ENCODE results near the gene RNF213.

DNA sequence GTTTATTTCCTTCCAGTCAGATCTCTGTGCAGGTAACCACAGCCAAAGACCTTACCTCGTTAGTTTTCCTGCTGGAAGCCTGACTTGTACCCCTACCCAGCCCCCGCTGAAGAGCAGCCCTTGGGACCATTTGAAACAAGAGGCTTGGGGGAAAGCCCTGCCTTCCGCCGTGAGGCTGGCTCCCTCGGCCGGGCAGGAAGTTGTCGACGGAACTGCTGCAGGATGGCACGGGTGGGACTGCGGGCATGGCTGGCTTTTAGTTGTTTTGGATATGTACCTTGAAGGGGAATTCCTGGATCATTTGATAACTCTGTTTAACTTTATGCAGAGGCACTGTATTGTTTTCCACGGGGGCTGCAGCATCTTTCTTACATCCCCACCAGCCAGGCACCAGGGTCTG, 105.3 kb downstream of the RNF213 start:
- TF ChIP-seq, protein P1, sequence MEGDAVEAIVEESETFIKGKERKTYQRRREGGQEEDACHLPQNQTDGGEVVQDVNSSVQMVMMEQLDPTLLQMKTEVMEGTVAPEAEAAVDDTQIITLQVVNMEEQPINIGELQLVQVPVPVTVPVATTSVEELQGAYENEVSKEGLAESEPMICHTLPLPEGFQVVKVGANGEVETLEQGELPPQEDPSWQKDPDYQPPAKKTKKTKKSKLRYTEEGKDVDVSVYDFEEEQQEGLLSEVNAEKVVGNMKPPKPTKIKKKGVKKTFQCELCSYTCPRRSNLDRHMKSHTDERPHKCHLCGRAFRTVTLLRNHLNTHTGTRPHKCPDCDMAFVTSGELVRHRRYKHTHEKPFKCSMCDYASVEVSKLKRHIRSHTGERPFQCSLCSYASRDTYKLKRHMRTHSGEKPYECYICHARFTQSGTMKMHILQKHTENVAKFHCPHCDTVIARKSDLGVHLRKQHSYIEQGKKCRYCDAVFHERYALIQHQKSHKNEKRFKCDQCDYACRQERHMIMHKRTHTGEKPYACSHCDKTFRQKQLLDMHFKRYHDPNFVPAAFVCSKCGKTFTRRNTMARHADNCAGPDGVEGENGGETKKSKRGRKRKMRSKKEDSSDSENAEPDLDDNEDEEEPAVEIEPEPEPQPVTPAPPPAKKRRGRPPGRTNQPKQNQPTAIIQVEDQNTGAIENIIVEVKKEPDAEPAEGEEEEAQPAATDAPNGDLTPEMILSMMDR (IDR thresholded peaks at IDR 0.05; ENCODE audit: low read length), result no peak
- TF ChIP-seq EZH2 (IDR thresholded peaks at IDR 0.05; ENCODE audit: borderline replicate concordance, low read length), result no peak
